HG03175 (cell line): ENCODE data around the gene EPS8L3.
A peak's percentile ranks its signal among the peaks of the same experiment; 100 is the strongest.

Experiments used
- ATAC-seq: cut with Tn5 transposase; IDR thresholded peaks from one replicate; pipeline ENCODE4 v1.9.1; 2021; ENCODE audit warnings: mild to moderate bottlenecking, moderate library complexity; ENCODE audit not compliant: unreplicated experiment

EPS8L3 gene

DNA sequence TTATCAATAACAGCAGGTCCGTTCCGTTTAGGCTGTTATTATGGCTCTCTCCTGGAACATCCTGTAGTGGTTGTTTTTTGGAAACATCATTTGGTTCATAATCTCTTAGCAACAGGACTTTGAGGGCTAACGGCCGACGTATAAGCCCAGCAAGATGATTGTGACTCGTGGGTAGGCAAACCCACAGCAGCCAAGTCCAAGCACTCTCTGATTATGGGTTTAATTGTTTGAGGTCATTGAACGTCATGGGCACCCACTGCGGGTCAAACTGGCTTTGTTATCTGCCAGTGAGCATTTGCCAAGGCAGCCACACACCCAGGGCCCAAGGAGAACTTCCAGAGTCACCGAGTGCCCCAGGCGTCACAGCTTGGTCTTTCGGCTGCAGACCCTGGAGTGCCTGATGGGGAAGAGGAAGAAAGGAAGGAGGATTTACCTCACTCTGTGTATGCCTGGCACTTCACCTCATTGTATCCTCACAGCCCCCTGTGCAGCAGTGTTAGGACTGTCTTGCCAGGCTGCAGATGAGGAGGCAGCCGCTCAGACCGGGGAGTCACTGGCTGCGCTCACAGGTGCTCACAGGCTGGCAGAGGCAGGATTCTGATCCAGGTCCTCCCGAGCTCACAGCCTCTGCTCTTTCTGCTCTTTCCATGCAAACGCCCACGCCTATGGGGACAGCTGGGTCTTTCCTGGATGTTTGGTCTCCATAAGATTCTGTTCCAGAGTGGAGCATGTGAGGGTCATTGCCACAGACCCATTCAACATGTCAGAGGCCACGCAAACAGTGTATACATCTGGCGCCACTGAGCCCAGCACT is 30.8 kb upstream of the EPS8L3 start:
- no peak for ATAC-seq

DNA sequence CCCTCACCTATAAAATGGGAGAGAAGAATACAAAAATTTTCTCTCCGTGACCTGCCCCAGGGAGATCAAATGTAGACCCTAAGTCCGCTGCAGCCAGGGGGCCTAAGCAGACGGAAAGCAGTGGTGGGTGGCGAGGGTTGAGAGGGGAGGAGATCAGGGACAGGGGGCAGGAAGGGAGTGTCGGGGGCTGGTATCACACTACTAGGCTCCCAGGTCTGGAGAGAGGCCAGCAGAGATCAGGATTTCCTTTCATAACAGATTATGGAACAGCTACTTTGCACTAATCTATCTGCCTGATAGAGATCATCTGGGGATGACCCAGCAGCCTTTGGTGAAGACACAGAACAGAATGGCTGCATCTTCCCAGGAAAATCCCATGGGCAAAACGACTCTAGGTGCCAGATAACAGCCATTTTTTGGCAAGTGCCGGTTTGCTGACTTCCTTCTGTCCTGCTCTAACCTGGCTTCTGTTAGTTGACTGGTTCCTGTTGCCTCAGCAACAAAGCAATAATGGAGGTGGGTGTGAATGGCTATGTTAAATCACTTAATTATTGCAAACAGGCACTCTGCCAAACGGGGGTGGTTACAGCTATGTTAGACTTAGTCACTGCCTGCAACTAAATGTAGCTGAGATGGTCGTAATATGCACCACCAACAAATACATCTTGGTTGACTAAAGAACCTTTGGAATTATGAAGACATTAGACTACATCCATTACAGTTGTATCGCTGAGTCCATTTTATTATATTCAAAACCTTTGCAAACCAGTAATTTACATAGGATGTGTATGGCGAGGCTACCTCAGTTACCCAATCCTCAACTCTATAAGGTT is 30.0 kb upstream of the EPS8L3 start:
- ATAC-seq = no peak

DNA sequence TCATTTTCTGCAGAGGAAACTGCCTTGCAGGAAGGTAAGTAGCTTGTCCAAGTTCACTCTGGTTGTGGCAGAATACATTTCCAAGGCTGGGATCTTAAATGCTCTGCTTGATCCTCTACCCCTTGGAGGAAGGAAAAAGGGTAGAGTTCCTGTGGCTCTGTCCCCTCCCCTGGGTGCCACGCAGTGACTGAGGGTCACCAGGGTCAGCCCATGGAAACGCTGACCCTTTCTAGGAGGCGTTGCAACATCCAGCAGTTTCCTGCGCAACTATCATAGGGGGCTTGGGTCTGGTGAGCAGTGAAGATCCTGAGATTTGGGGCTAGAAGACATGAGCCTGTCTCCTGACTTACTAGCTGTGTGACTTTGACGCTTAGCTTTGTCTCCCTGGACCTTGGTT is 29.4 kb upstream of the EPS8L3 start:
- no peak for ATAC-seq

DNA sequence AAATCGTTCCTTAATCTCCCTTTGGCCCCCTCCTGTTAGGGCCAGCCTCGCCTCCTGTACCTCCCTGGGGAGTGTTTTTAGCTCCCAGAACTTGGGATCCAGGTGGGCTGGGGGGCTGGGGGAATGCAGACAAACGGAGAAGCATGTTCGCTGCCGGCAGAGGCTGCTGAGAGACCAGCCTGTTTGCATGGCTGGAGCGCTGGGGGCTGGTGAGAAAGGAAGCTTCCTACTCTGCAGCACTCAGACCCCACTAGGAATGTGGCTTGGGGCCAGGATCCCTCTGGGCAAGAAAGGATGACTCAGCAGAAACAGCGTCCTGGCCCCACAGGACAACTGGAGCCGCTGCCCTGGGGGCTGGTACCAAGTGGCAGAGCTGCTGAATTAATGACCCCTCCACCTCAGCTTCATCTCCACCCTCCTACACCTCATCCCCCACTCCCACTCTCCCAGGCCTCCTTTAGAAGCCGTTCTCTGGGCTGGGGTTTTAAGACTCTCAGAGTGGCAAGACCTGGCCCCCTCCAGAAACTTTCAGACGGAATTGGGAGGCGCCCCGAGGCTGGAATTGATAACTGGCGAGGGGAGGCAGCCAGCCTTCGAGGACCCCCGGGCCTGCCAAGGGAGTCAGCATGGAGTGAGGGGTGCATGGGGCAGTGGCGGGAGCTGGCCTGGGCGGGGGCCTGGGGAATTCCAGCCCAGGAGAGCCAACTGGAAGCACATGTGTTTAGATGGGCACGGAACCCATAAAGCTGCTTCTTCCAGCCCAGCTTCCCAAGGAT is 28.5 kb upstream of the EPS8L3 start:
- no peak for ATAC-seq

DNA sequence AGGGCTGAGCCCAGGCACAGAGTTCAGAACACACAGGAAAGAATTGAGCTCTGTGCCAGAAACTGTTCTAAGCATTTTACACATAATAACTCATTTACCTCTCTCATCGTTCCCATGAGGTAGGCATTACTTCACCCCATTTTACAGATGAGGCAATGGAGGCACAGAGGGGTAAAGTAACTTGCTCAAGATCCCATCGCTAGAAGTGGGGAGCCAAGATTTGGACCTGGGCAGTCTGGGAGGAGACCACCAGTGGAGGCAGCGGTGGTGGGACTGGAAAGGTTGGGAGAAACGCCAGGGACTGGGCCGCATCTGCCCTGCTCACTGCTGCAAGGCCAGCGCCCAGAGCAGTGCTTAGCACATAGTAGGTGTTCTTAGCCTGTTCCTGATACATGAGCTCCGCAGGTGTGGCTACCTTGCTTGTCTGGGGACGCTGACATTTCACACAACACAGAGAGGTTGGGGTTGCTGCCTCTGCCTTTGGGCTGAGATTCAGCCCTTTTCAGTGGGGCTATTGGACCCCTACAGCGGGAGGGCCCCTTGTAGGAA is 27.8 kb upstream of the EPS8L3 start:
- ATAC-seq = no peak

DNA sequence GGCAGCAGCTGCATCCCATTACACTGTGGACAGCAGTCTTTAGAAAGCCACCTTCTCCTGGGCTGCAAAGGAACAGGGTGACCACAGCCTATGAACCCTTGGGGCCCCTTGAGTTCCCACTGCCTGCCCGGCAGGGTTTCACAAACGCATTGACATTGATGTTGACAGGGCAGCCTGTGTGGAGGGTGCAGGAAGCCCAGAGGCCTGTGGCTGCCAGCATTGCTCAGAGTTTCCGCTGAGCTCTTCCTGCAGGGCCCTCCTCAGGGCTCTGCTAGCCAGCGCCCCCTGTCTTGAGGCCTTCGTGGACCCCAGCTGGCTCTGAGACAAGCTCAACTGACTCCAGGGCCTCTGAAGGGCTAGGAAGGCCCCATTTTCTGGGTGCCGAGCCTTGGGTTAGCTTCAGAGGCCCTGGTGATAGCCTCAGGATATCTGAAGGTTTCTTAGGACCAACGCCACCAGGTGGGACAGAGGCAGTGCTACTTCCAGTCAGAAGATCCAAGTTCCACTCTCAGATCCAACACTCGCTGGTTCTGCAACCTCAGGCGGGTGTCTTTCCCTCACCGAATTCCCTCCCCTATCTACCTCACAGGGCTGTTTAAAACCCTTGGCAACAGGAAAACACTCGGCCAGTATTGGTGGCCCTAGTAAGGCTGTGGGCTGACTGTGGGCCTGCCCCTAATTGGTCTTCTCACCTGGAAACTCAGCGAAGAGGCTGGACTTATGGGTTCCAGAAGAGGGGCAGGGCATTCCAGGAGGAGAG is 27.2 kb upstream of the EPS8L3 start:
- peak; percentile 72 for ATAC-seq

DNA sequence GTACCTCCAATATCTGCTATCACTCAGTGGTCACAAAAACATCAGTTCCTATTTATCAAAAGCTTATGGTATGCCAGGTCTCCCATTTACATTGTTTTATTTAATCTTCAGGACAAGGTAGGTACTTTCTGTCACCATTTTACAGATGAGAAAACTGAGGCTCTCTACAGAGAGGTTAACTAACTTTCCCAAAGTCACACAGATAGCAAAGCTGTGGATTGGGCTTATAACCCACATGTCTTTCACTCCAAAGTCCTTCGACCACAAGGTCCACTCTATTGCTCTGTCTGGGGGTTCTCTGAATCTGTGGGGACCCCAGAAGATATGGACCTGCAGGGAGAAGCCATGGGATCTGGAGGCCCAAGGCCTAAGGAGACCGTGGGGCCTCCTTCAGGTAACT is 26.6 kb upstream of the EPS8L3 start:
- no peak for ATAC-seq

DNA sequence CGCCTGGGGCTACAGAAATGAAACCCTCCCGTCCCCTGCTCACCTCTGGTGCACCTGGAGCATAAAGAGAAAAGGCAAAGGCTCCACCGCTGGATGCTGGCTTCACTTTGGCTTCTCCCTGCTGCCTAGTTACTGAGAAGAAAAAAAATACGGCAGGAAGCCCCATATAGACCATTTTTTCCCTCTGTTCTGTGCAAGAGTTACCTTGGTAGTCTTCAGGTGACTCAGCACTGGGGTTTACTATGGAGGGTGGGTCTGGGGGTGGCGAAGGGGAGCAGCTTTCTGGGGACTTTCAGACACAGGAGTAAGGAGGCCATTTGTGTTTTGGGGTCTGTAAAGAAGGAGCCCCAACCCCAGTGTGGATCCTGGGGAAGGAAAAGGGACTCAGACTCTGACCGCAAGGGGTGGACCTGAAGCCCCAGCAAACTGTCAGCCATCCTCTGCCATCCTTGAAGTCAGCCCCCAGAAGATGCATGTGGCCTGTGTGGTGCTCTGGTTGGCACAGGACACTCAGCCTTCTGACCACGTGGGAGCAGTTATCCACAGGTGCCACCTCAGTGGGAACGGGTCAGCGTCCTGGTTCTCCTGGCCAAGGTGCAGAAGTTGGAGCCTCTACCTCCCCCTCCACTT is 25.9 kb upstream of the EPS8L3 start:
- no peak for ATAC-seq

DNA sequence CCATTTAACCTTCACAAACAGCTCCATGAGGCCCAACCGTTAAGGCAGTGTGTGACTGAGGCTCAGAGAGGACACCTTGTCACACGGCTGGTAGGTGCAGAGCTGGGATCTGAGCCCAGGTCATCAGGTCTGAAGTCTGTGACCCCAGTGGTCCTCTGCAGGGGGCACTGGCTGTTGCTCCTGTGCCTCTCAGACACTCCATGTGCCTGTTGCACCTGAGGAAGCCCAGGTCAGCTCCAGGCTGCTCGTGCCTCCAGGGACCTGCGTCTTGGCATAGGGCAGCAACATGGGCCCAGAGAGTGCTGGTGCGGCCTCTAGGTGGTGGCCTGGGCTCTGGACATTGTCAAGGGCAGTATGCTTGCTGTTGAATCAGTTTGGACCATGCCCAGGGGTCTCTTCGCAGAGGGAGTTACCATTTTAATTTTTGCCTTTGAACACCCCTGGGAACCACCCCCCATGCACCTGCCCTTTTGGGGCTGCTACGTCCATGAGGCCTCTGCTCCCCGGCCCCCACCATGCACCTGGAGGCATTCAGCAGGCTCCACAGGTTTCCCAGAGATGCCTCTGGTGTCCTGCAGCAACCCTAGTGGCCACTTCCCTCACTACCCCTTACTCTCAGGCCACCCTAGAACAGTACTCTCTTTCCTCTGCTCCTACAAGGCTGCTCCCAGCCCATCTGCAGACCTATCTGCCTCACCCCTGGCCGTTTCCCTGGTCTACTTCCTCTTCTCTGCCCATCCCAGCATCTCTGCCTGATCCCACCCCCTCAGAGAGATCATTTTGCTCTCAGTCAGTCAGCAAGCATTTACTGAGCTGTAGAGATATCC is 25.2 kb upstream of the EPS8L3 start:
- ATAC-seq = no peak

DNA sequence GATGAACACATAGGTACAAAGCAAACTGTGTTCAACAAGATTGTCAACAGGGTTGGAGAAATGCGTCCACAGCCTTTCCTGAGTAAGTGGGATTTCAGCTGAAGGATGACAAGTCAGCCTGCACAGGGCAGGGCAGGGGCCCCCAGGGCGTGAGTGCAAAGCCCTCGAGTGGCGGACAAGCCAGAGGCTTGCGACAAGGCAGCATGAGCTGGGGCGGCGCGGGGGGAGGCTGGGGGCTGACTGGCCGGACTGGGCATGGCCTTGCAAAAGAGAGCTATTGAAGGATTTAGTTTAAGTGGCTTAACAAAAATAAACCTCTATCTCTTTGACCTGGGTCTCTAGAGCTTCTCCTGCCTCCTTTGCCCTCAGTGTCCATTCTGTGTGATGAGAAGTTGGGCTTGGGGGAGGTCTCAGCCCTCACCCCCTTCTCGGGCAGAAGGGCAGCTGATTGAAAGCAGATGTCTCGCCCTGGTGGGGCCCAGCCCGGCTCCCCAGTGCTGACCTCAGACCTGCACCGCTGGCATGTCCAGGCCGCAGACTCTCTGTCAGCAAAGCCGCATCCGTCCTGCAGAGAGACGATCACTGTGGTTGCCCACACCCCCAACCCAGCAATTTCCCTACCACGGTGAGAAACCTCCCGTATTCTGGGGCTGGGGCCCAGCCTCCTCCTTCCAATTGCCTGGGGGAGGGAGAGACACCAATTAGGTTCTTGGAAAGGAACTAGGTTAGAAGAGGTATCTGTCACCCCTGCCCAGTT is 24.3 kb upstream of the EPS8L3 start:
- no peak for ATAC-seq

DNA sequence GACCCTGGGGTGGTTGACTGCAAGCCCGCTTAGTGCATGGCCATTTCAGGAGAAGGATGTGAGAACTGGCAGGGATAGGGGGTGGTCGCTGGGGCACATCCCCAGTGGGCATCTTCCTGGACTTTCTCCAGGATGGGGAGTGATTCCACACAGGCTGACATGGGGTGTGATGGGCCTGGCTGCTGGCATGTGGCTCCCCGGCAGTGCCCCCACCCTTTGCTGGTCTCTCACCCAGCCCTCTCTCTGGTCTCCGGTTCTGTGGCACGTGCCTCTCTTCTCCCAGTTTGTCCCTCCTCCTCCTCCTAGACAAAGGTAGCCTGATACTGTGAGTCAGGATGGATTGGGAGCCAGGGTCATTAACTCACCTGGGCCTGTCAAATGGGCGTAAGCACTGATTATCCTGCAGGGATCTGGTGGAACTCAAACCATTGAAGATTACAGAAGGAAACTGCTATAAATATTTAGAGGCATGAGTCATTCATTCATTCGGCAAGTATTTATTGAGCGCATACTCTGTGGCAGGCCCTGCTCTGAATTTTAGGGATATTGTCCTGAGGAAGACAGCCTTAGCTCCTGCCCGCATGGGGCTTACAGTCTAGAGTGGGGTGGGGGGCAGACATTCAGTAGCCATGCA is 23.6 kb upstream of the EPS8L3 start:
- ATAC-seq = no peak

DNA sequence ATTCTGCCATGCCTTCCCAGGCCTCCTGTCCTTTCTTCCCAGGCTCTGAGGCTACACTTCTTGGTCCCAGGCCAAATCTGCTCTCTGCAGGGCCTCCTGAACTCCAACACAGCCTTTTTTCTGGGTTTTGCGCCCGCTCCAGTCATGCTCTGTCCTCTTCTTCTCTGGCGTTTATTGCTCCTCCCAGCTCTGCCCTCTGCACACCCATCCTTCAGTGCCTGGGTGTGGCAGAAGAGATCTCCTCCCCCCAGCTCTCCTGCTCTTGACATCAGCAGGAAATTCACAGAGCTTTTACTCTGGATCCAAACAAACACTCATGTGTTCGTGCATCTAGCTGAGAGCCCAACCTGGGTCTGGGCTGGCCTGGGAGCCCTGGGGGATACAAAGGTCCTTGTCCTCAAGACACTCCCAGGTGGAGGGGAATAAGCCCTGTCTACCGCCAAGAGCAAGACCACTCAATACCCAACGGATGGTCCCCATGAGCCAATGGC is 22.9 kb upstream of the EPS8L3 start:
- ATAC-seq = no peak

DNA sequence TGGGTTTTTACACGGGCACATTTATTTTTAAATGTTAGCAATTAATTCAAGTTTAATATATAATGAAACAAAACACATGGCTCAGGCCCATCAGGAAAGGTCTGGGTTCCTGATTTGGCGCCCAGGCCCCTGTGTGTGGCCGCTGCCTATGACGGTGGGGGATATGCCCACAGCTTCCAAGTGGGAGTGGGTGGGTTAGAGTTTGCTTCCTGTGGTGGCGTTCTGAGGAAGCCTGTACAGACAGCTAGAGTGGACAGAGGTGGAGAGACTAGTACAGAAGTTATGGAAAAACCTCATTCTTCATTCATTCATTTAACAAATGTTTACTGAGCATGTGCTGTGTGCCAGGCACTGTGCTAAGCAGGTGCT is 22.4 kb upstream of the EPS8L3 start:
- ATAC-seq = no peak

DNA sequence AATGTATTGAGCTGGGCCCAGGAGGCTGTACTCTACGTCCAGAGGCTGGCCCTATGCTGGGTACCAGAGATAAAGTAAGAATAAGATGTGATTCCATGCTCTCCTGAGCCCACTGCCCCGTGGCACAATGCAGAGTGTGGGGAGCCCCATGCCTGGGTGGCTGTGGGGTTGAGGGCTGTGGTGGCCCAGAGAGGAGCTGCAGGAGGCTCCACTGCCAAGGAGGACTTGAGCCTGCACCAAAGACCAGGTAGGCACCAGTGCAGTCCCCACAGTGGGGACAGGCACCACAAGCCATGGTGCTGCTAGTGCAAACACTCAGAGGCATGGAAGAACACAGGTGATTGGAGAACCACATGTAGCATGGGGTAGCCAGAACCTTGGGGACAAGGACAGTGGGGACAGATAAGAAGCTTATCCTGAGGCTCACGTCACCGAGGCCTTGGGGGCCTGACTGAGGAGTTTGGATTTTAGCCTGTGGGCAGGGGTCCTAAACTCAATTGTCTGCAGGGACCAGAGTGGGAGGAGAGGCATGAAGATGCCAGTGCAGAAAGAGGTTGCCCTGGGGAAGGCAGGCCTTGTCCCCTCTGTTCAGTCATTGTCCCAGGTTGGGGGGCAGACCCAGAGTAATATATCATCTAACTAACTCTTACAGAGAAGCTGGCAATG is 21.9 kb upstream of the EPS8L3 start:
- no peak for ATAC-seq

DNA sequence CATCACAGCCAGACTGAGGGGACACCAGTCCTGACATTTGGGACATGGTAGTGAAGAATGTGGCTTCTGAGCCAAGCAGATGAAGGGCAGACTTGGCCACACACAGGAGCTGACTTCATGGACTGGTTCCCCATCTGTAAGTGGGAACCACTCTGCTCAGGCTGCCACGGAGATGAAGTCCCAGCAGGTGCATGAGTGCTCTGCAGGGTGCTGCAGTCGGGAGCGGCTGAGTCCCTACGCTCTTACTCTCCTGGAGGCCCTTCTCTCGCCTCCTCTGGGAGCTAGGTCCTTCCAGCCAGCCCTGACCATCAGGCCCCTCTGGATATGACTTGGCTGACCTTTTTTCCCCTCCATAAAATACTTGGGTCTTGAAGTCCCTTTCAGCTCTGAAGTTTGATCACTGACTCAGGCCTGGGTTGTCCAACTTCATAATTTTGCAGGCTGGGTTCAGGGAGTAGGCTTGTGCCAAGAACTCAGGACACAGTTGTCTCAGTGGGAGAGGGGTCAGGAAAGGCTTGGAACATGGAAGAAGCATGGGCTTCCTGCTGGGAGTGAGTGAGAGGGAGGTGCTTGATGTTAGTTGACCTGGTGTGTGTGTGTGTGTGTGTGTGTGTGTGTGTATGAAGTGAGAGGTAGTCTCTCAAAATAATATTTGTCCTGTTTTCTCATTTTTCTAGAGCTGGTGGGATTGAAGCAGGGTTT is 21.0 kb upstream of the EPS8L3 start:
- ATAC-seq = no peak

DNA sequence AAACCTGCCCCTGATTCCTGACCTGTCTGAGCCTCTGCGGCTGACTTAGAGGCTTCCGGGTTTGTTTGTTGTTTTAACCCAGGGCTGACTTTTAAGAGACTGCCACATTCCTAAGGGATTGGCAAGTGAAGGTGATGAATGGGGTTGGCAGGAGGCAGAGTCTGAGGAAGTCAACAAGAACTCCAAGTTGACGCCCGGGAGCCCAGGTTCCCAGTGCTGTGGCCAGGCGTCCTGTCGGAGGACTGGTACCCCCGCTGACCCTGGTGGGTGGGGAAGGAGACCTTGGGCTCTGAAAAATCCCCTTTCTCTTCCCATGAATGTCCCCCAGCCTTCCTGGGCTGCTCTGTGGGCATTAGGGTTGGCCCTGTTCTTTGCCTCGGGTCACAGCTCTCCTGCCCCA is 19.7 kb upstream of the EPS8L3 start:
- no peak for ATAC-seq

DNA sequence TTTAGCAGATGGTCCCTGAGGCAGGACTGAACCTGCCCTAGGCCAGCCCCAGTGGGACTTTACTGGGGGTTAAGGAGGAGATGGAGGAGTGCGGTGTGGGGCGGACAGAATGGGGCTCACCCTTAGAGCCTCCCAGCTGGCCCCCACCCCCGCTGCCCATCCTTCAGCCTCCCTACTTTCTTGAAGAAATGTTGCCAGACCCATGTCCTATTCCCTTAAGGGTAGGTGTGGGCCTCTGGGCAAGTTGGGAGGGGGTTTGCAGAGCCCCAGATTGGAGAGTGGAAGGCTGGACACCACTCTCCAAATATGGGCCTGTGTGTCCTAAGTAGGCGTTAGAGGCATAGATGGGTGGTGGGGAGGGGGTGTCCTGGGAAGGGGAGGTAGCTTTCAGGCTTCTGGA is 19.2 kb upstream of the EPS8L3 start:
- ATAC-seq = no peak
